H1 (cell line): Measurements from ENCODE around the gene RGS8. TPM values are rescaled to one million over a fixed set of nuclear protein-coding genes. Genes with fewer than 3 reads are reported as not detected.

Experiments used
- CTCF ChIA-PET: fragments of 300-600 bp; sonication (Branson Sonifier 250); formaldehyde crosslinking; loops from one replicate; lab custom pipeline; 2021; ENCODE audit not compliant: partially characterized antibody; lab: Charles Lee
- POLR2A ChIA-PET: fragments of 300-600 bp; sonication (Branson Sonifier 250); formaldehyde crosslinking; loops from one replicate; lab custom pipeline; 2021; ENCODE audit warnings: inconsistent platforms; ENCODE audit not compliant: partially characterized antibody; lab: Charles Lee
- DNase-seq, 2 experiments: peaks; one replicate each; pipeline versions ENCODE4 v3.0.0 to v3.0.0-alpha.2; 2010 to 2022; ENCODE audit warnings: low spot score in 2 of 2, low read depth in 1 of 2, mixed read lengths in 1 of 2
- FAIRE-seq: peaks from 2 replicates; lab custom pipeline; 2011; peaks lifted over from hg19 to GRCh38; lab: Jason Lieb, UNC
- H2AFZ ChIP-seq: 2 replicates; pipeline ENCODE4 v1.8.1; 2012; ENCODE audit warnings: low read length, inconsistent platforms
- H2AK5ac ChIP-seq: 2 replicates; pipeline ENCODE4 v1.6.1; 2013; ENCODE audit warnings: low read depth, low read length
- H2BK120ac ChIP-seq: replicated peaks from 2 replicates; pipeline ENCODE3; 2013; ENCODE audit warnings: low read depth, low read length, inconsistent platforms
- H2BK12ac ChIP-seq: 2 replicates; pipeline ENCODE4 v1.6.1; 2013; ENCODE audit warnings: low read depth, low read length
- H2BK15ac ChIP-seq: 2 replicates; pipeline ENCODE4 v1.6.1; 2013; ENCODE audit warnings: low read length
- H2BK20ac ChIP-seq: 2 replicates; pipeline ENCODE4 v1.6.1; 2013; ENCODE audit warnings: low read length
- H2BK5ac ChIP-seq: 2 replicates; pipeline ENCODE4 v1.6.1; 2013; ENCODE audit warnings: low read depth, low read length
- H3K14ac ChIP-seq: 2 replicates; pipeline ENCODE4 v1.6.1; 2013; ENCODE audit warnings: inconsistent platforms; ENCODE audit not compliant: insufficient read length
- H3K18ac ChIP-seq: 2 replicates; pipeline ENCODE4 v1.6.1; 2013; ENCODE audit warnings: low read length; ENCODE audit errors: extremely low read depth
- H3K23ac ChIP-seq: 2 replicates; pipeline ENCODE4 v1.6.1; 2013; ENCODE audit warnings: inconsistent platforms; ENCODE audit not compliant: insufficient read length
- H3K23me2 ChIP-seq: 2 replicates; pipeline ENCODE4 v1.6.1; 2013; ENCODE audit warnings: low read depth, low read length
- H3K27ac ChIP-seq: 2 replicates; pipeline ENCODE4 v1.6.1; 2011; ENCODE audit warnings: low read depth, low read length, inconsistent platforms
- H3K27me3 ChIP-seq, 4 experiments: replicated peaks in 1 of 4; 1 replicate in 1 of 4; 2 replicates in 3 of 4; pipeline versions ENCODE4 v1.6.1 to v1.8.1; 2011 to 2013; ENCODE audit warnings: low read length in 3 of 4, mild to moderate bottlenecking in 3 of 4, inconsistent platforms in 2 of 4, mixed read lengths in 2 of 4, moderate library complexity in 1 of 4; ENCODE audit not compliant: control insufficient read depth in 3 of 4, insufficient read depth in 3 of 4; ENCODE audit errors: extremely low read depth in 1 of 4
- H3K36me3 ChIP-seq, 4 experiments: 2 replicates each; pipeline versions ENCODE4 v1.6.1 to v1.8.1; 2011 to 2013; ENCODE audit warnings: mild to moderate bottlenecking in 4 of 4, low read length in 3 of 4, moderate library complexity in 2 of 4, control low read depth in 1 of 4, inconsistent platforms in 1 of 4; ENCODE audit not compliant: insufficient read depth in 4 of 4, control insufficient read depth in 2 of 4
- H3K4ac ChIP-seq: replicated peaks from 2 replicates; pipeline ENCODE3; 2013; ENCODE audit warnings: low read length, low read depth, mixed read lengths, inconsistent platforms; ENCODE audit not compliant: insufficient read length
- H3K4me1 ChIP-seq, 4 experiments: replicated peaks in 1 of 4; 1 replicate in 1 of 4; 2 replicates in 3 of 4; pipeline versions ENCODE4 v1.6.1 to v1.8.1; 2011 to 2013; ENCODE audit warnings: low read length in 3 of 4, inconsistent platforms in 2 of 4, mixed read lengths in 1 of 4; ENCODE audit not compliant: insufficient read depth in 4 of 4, control insufficient read depth in 3 of 4
- H3K4me2 ChIP-seq, 2 experiments: 2 replicates each; pipeline versions ENCODE4 v1.6.1 to v1.8.1; 2011 to 2013; ENCODE audit warnings: low read depth in 2 of 2, low read length in 2 of 2, control low read depth in 1 of 2, inconsistent platforms in 1 of 2, mild to moderate bottlenecking in 1 of 2; ENCODE audit not compliant: insufficient read depth in 1 of 2
- H3K4me3 ChIP-seq, 4 experiments: fragments of 200-600, 300-600 bp in 1 of 4; sonication (generic), shearing (Covaris generic), sonication (Bioruptor Twin) in 1 of 4; 2 replicates each; pipeline versions ENCODE4 v1.5.1 to v1.8.1; 2011 to 2016; ENCODE audit warnings: low read length in 4 of 4, low read depth in 3 of 4, control low read depth in 2 of 4, inconsistent platforms in 2 of 4, mild to moderate bottlenecking in 2 of 4, mixed read lengths in 1 of 4, moderate library complexity in 1 of 4; ENCODE audit not compliant: insufficient read depth in 2 of 4; ENCODE audit errors: extremely low read depth in 1 of 4
- H3K56ac ChIP-seq: replicated peaks from 2 replicates; pipeline ENCODE3; 2013; ENCODE audit warnings: low read depth, mild to moderate bottlenecking, mixed read lengths, low read length, inconsistent platforms; ENCODE audit not compliant: insufficient read length
- H3K79me1 ChIP-seq: 2 replicates; pipeline ENCODE4 v1.6.1; 2013; ENCODE audit warnings: low read depth, low read length, control low read depth
- H3K79me2 ChIP-seq, 2 experiments: 2 replicates each; pipeline versions ENCODE4 v1.6.1 to v1.8.1; 2012 to 2013; ENCODE audit warnings: low read length in 2 of 2, mild to moderate bottlenecking in 2 of 2, inconsistent platforms in 1 of 2; ENCODE audit not compliant: insufficient read depth in 2 of 2, control insufficient read depth in 1 of 2
- H3K9ac ChIP-seq, 4 experiments: replicated peaks in 1 of 4; 1 replicate in 1 of 4; 2 replicates in 3 of 4; pipeline versions ENCODE4 v1.6.1 to v1.8.1; 2011 to 2013; ENCODE audit warnings: low read depth in 3 of 4, low read length in 3 of 4, control low read depth in 2 of 4, mild to moderate bottlenecking in 2 of 4, moderate library complexity in 2 of 4, inconsistent platforms in 1 of 4; ENCODE audit errors: extremely low read depth in 1 of 4
- H3K9me3 ChIP-seq, 2 experiments: 2 replicates each; pipeline versions ENCODE4 v1.6.1 to v1.8.1; 2012 to 2013; ENCODE audit warnings: mild to moderate bottlenecking in 2 of 2, moderate library complexity in 2 of 2, control low read depth in 1 of 2, inconsistent platforms in 1 of 2, low read depth in 1 of 2, low read length in 1 of 2, mixed read lengths in 1 of 2; ENCODE audit not compliant: insufficient read depth in 2 of 2
- H4K20me1 ChIP-seq, 2 experiments: replicated peaks in 1 of 2; 2 replicates each; pipeline versions ENCODE3 to v1.8.1; 2011 to 2013; ENCODE audit warnings: inconsistent platforms in 2 of 2, low read length in 2 of 2, mild to moderate bottlenecking in 1 of 2; ENCODE audit not compliant: insufficient read depth in 2 of 2, control insufficient read depth in 1 of 2
- H4K5ac ChIP-seq: 2 replicates; pipeline ENCODE4 v1.6.1; 2013; ENCODE audit warnings: low read length, low read depth, mixed read lengths, inconsistent platforms; ENCODE audit not compliant: insufficient read length
- H4K8ac ChIP-seq: 2 replicates; pipeline ENCODE4 v1.8.0; 2013; ENCODE audit warnings: mild to moderate bottlenecking, moderate library complexity, low read length, inconsistent platforms; ENCODE audit not compliant: insufficient read depth; ENCODE audit errors: extremely low read depth
- H4K91ac ChIP-seq: replicated peaks from 2 replicates; pipeline ENCODE3; 2013; ENCODE audit warnings: low read length, mixed read lengths, inconsistent platforms; ENCODE audit not compliant: insufficient read length
- ATF3 ChIP-seq: IDR thresholded peaks from 2 replicates; pipeline ENCODE4 v1.6.1; 2011; ENCODE audit warnings: low read depth, mild to moderate bottlenecking, low read length; ENCODE audit not compliant: insufficient read depth
- BRCA1 ChIP-seq: IDR thresholded peaks from 2 replicates; pipeline ENCODE4 v1.6.1; 2012; ENCODE audit warnings: low read depth, low read length, improper control_type of control experiment
- CBX5 ChIP-seq: fragments of 300-800, 300-1000 bp; sonication (generic); IDR thresholded peaks from 2 replicates; pipeline ENCODE4 v1.7.1; 2016; ENCODE audit warnings: antibody characterized with exemption, low read length, low read depth
- CHD2 ChIP-seq: IDR thresholded peaks from 2 replicates; pipeline ENCODE4 v1.6.1; 2012; ENCODE audit warnings: low read length, improper control_type of control experiment
- E2F6 ChIP-seq: IDR thresholded peaks from 2 replicates; pipeline ENCODE4 v1.6.1; 2012; ENCODE audit warnings: inconsistent platforms
- GABPA ChIP-seq: IDR thresholded peaks from 2 replicates; pipeline ENCODE4 v1.6.1; 2011; ENCODE audit warnings: mild to moderate bottlenecking, low read length, moderate library complexity, borderline replicate concordance; ENCODE audit not compliant: insufficient read depth
- HDAC2 ChIP-seq, 2 experiments: fragments of 300-600 bp in 1 of 2; sonication (generic) in 1 of 2; IDR thresholded peaks; 2 replicates each; pipeline ENCODE4 v1.6.1; 2011 to 2012; ENCODE audit warnings: low read depth in 2 of 2, low read length in 2 of 2, mild to moderate bottlenecking in 2 of 2, moderate library complexity in 2 of 2, borderline replicate concordance in 1 of 2, inconsistent platforms in 1 of 2
- JUND ChIP-seq: IDR thresholded peaks from 2 replicates; pipeline ENCODE4 v1.6.1; 2011; ENCODE audit warnings: mild to moderate bottlenecking, improper control_type of control experiment, low read length
- KDM5A ChIP-seq: fragments of 200-600 bp; IDR thresholded peaks from 2 replicates; pipeline ENCODE4 v1.7.1; 2012; ENCODE audit warnings: mild to moderate bottlenecking, low read length, inconsistent platforms, mixed read lengths
- POLR2A ChIP-seq, 2 experiments: IDR thresholded peaks; 1 replicate in 1 of 2; 2 replicates in 1 of 2; pipeline ENCODE4 v1.6.1; 2011; ENCODE audit warnings: low read depth in 2 of 2, low read length in 2 of 2, mild to moderate bottlenecking in 2 of 2; ENCODE audit errors: control extremely low read depth in 1 of 2
- RAD21 ChIP-seq, 2 experiments: IDR thresholded peaks in 1 of 2; conservative IDR thresholded peaks in 1 of 2; 2 replicates each; pipeline ENCODE4 v1.6.1; 2011; ENCODE audit warnings: low read depth in 2 of 2, low read length in 2 of 2, improper control_type of control experiment in 1 of 2, inconsistent platforms in 1 of 2, mild to moderate bottlenecking in 1 of 2, moderate library complexity in 1 of 2
- SAP30 ChIP-seq: fragments of 300-600 bp; sonication (generic); IDR thresholded peaks from 2 replicates; pipeline ENCODE4 v1.7.1; 2012; ENCODE audit warnings: low read length, moderate library complexity, mild to moderate bottlenecking, inconsistent platforms; ENCODE audit not compliant: insufficient read depth, insufficient replicate concordance
- WGBS, 2 experiments: shearing (Covaris generic) in 1 of 2; methylation state at CpG; one replicate each; pipeline versions ENCODE4 v1.1.6 to v1.1.7; 2013 to 2015; ENCODE audit warnings: low lambda C conversion rate in 2 of 2, mixed read lengths in 2 of 2, inconsistent platforms in 1 of 2, low coverage in 1 of 2, missing lambda C conversion rate in 1 of 2; ENCODE audit not compliant: insufficient replicate concordance in 2 of 2, insufficient coverage in 1 of 2, insufficient read length in 1 of 2; ENCODE audit errors: extremely low coverage in 1 of 2, missing lambda C conversion rate in 1 of 2; 5-methylcytosine and 5-hydroxymethylcytosine counted together
- polyA plus RNA-seq, 7 experiments: library from polyadenylated mRNA; depleted of rRNA in 3 of 7; stranded (reverse) in 5 of 7; unstranded in 2 of 7; fragments of >200 nt in 5 of 7; fragments of 200-250 nt in 2 of 7; gene quantifications; 1 replicate in 5 of 7; 2 replicates in 1 of 7; 4 replicates in 1 of 7; pipeline versions ENCODE4 v1.2.1 to v1.2.3, GENCODE V29; 2011 to 2013; ENCODE audit warnings: missing spikeins in 2 of 7, mixed read lengths in 2 of 7
- total RNA-seq: library from RNA; stranded (reverse); fragmentation: NEBNext Ultra II Directional; extraction: Animal tissue kit (Norgen Biotek cat#: 25700); gene quantifications from 2 replicates; pipeline ENCODE4 v1.2.1, GENCODE V29; 2021

Gene RGS8
- total and polyA plus RNA-seq, 2 of the 8 experiments (the other 6 are each of a cell fraction or from before 2014, with no cell fraction given), result 0.13 to 0.23 TPM

- H3K79me1 ChIP-seq, result no peaks in the 10 kb centered on the region
- H3K4ac ChIP-seq, result no peak overlapping the region
- no peak overlapping the region for H2AK5ac ChIP-seq
- H3K4me2 ChIP-seq, result no peak overlapping the region
- POLR2A ChIA-PET, result no interaction called here
- H3K4me1 ChIP-seq, result peaks cover 5 to 22% (median 19%) of the 10 kb centered on the region in 4 experiments; a peak in 6 of 7 replicates
- no peaks in the 10 kb centered on the region for H4K20me1 ChIP-seq
- H3K9me3 ChIP-seq, result no peaks in the 10 kb centered on the region
- no peak for DNase-seq
- H3K14ac ChIP-seq, result no peak overlapping the region
- no peak overlapping the region for H4K5ac ChIP-seq
- H3K18ac ChIP-seq, result no peak overlapping the region
- no peak overlapping the region for H2BK15ac ChIP-seq
- no peak overlapping the region for H3K4me3 ChIP-seq
- no peaks in the 10 kb centered on the region for H3K36me3 ChIP-seq
- H2BK12ac ChIP-seq, result no peak overlapping the region
- no peak overlapping the region for H3K9ac ChIP-seq
- FAIRE-seq, result no peak
- no peak overlapping the region for H4K8ac ChIP-seq
- H3K27ac ChIP-seq, result no peak overlapping the region
- no peak overlapping the region for H2AFZ ChIP-seq
- H4K91ac ChIP-seq, result no peak overlapping the region
- H2BK20ac ChIP-seq, result no peak overlapping the region
- H3K23me2 ChIP-seq, result no peaks in the 10 kb centered on the region; the same call in 1 of the 2 replicates
- H3K27me3 ChIP-seq, result peaks cover 0 to 3% (median 0%) of the 10 kb centered on the region in 4 experiments; a peak in 3 of 7 replicates
- CTCF ChIA-PET, result interaction anchor here (2.4 to 4.5 kb wide), 3 partner anchors 17 to 63 kb away, joined by 6 to 27 read pairs (median 10); no protein-coding TSS in a partner anchor
- H3K79me2 ChIP-seq, result no peaks in the 10 kb centered on the region
- 85% methylated on average over 3 of the region's 3 CpGs; no CpG with 5 or more reads in 1 of the 2 experiments for WGBS, 2 experiments
- no peak overlapping the region for H3K56ac ChIP-seq
- H3K23ac ChIP-seq, result no peak overlapping the region
- H2BK5ac ChIP-seq, result no peak overlapping the region
- no peak overlapping the region for H2BK120ac ChIP-seq
- no peak for TF ChIP-seq SAP30
- no peak for TF ChIP-seq BRCA1
- no peak for TF ChIP-seq JUND
- TF ChIP-seq ATF3, result no peak
- no peak for TF ChIP-seq E2F6
- TF ChIP-seq POLR2A (IDR thresholded peaks at IDR 0.05; ENCODE audit: control extremely low read depth in 1 of 2, low read depth in 2 of 2, low read length in 2 of 2), result no peak
- TF ChIP-seq RAD21 (IDR thresholded peaks at IDR 0.05 in 1 of 2, conservative IDR thresholded peaks at IDR 0.05 in 1 of 2; ENCODE audit: low read depth in 2 of 2, low read length in 2 of 2), result no peak
- no peak for TF ChIP-seq CBX5
- TF ChIP-seq CHD2, result no peak
- TF ChIP-seq GABPA, result no peak
- no peak for TF ChIP-seq KDM5A
- no peak for TF ChIP-seq HDAC2 (IDR thresholded peaks at IDR 0.05; ENCODE audit: borderline replicate concordance in 1 of 2, low read depth in 2 of 2, low read length in 2 of 2)
These were observed 20.1 kb downstream of the RGS8 start for GRCh38 chr1:182664296-182664695.
